Neuron (in vitro differentiated cells): ENCODE results near the gene CD52.

Experiments
- H2AFZ ChIP-seq: one replicate; pipeline ENCODE4 v1.6.1; 2013; ENCODE audit warnings: low read depth, mild to moderate bottlenecking, inconsistent platforms, low read length, moderate library complexity
- H3K27me3 ChIP-seq: one replicate; pipeline ENCODE4 v1.6.1; 2013; ENCODE audit warnings: low read length; ENCODE audit not compliant: insufficient read depth
- H3K36me3 ChIP-seq: one replicate; pipeline ENCODE4 v1.6.1; 2013; ENCODE audit warnings: low read length; ENCODE audit not compliant: insufficient read depth
- H3K4me1 ChIP-seq: one replicate; pipeline ENCODE4 v1.6.1; 2013; ENCODE audit warnings: low read length; ENCODE audit not compliant: insufficient read depth
- H3K4me3 ChIP-seq: 2 replicates; pipeline ENCODE4 v1.5.1; 2013; ENCODE audit warnings: mild to moderate bottlenecking, low read length, moderate library complexity
- H3K9me3 ChIP-seq: one replicate; pipeline ENCODE4 v1.6.1; 2013; ENCODE audit warnings: low read length

Gene CD52

GRCh38 chr1:26353210-26353859 is 35.6 kb downstream of the CD52 start:
- Histone ChIP-seq H3K27me3 (no peaks in the 10 kb centered on the region), H3K9me3 (no peaks in the 10 kb centered on the region), H2AFZ (no peak overlapping the region), H3K4me3 (no peak overlapping the region), H3K4me1 (peaks cover 21% of the 10 kb centered on the region), H3K36me3 (no peaks in the 10 kb centered on the region)

DNA sequence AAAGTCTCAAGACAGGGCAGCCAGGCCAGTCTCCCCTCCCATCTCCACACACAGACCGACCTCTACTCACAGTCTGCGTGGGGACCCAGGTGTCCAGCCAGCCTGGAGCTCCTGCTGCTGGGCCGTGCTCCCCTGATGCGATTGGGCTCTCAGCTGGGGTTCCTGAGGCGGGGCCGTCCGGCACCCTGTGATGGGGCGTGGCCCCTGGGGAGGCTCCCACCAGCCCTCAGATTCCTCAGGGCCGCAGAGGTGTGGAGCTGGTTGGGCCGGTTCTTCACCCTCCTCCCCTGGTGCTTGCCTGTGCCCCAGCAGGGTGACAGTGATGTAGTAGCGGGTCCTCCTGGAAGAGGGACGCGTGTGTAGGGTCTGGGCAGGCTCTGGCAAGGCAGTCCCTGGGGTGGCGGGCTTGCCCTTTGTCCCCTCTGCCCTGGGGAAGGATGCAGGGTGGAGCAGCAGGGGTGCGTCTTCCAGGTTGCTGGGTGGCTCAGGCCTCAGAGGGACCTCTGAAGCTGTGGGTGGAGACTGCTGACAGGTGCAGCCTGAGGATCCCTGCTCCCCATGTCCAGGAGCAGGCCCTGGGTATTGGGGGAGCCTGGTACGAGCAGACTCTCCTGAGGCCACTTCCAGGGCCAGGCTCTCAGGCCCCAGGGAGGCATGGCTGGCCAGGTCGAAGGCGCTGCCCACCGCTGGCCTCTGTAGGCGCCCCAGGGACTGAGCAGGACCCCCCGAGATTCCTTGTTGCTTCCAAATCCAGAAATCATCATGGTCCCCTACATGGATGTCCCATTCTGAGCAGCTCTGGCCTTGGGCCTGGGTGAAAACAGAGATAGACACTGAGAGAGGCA is 36.4 kb downstream of the CD52 start, which contains the start of gene CRYBG2:
TSS of gene CRYBG2 (minus strand) at position 155 of the 845 bp plus-strand sequence. CDS start 7,473 bp downstream, outside the sequence.
- Histone ChIP-seq H3K36me3 (no peaks in the 10 kb centered on the region), H3K27me3 (no peaks in the 10 kb centered on the region), H3K4me3 (no peak within 1 kb of the TSS), H2AFZ (no peak within 1 kb of the TSS), H3K9me3 (no peaks in the 10 kb centered on the region), H3K4me1 (peaks cover 21% of the 10 kb centered on the region)

DNA sequence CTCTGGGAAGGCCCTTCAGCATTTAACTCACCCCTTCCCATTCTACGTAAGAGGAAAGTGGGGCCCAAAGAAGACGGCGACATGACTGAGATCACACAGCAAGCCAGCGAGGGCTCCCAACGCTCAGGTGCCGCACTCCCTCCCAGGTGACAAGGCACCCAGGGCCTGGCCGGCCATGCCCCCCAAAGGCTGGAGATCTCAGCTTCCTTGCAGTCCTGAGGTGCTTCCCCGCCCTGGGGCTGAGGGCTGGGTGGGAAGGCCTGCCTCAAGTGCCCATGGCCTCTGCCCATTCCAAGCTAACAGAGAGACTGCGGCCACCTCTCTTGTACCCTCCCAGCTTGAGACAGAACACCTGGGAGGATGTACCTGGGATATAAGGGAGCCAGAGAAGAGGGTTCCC is 37.2 kb downstream of the CD52 start:
- Histone ChIP-seq H3K4me3 (no peak overlapping the region), H3K27me3 (no peaks in the 10 kb centered on the region), H2AFZ (no peak overlapping the region), H3K36me3 (no peaks in the 10 kb centered on the region), H3K9me3 (no peaks in the 10 kb centered on the region), H3K4me1 (peaks cover 21% of the 10 kb centered on the region)

DNA sequence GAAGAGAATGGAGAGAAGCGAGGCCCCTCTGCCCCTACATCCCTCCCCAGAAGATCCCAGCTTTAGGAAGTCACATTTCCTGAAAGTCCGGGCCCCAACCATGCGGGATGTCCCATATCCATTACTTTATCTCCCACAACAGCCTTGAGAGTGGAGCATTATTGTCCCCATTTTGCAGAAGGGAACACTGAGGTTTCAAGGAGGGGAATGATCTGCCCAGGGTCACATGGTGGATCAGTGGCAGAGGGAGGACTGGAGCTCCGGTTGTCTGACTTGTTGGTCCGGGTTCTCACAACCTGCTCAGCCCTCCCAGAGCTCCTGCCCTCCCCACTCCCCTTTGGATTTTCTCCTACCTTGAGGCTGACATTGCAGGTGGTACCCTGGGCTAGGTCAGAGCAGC is 38.3 kb downstream of the CD52 start:
- Histone ChIP-seq H3K27me3 (no peaks in the 10 kb centered on the region), H3K4me3 (no peak overlapping the region), H3K36me3 (no peaks in the 10 kb centered on the region), H3K9me3 (no peaks in the 10 kb centered on the region), H2AFZ (no peak overlapping the region), H3K4me1 (peaks cover 13% of the 10 kb centered on the region)

GRCh38 chr1:26357121-26357602 is 39.4 kb downstream of the CD52 start:
- no peaks in the 10 kb centered on the region for H3K9me3 ChIP-seq
- H3K4me1 ChIP-seq, result peaks cover 3% of the 10 kb centered on the region
- H2AFZ ChIP-seq, result no peak overlapping the region
- H3K27me3 ChIP-seq, result no peaks in the 10 kb centered on the region
- H3K4me3 ChIP-seq, result no peak overlapping the region
- no peaks in the 10 kb centered on the region for H3K36me3 ChIP-seq

DNA sequence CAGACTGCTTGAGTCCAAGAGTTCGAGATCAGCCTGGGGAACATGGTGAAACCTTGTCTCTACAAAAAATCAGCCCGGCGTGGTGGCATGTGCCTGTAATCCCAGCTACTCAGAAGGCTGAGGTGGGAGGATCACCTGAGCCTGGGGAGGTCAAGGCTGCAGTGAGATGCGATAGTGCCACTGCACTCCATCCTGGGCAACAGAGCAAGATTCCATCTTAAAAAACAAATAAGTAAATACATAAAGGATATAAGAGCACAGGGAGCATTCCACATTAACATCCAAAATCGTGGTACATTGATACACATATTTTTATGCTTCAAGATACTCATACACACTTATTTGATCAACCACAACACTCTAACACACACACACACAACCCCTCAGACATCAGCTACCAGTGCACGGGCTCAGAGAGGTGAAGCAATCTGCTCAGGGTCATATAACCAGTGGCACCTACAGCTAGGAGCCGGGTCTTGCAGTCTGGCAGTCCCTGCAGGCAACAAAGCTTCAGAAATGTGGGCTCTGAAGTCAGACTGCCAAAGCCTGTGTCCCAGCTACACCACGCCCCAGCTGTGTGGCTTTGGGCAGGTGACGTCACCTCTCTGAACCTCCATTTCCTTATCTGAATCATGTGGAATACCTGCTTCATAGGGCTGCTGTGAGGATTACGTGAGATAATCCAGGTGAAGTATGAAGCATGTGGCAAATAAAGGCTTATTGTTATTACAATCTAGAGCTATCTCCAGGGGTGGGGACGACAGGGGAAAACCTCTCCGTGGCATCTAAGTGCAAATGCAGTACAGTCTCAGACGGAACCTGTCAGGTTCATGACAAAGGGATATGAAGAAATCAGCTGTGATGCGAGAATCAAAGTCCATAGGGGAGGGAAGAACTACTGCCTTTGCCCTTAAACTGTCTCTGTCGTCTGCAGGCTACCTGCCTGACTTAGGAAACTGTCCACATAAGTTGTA is 40.9 kb downstream of the CD52 start:
- H3K4me3 ChIP-seq, result no peak overlapping the region
- H3K27me3 ChIP-seq, result no peaks in the 10 kb centered on the region
- no peaks in the 10 kb centered on the region for H3K9me3 ChIP-seq
- H3K4me1 ChIP-seq, result no peaks in the 10 kb centered on the region
- H2AFZ ChIP-seq, result no peak overlapping the region
- H3K36me3 ChIP-seq, result no peaks in the 10 kb centered on the region

DNA sequence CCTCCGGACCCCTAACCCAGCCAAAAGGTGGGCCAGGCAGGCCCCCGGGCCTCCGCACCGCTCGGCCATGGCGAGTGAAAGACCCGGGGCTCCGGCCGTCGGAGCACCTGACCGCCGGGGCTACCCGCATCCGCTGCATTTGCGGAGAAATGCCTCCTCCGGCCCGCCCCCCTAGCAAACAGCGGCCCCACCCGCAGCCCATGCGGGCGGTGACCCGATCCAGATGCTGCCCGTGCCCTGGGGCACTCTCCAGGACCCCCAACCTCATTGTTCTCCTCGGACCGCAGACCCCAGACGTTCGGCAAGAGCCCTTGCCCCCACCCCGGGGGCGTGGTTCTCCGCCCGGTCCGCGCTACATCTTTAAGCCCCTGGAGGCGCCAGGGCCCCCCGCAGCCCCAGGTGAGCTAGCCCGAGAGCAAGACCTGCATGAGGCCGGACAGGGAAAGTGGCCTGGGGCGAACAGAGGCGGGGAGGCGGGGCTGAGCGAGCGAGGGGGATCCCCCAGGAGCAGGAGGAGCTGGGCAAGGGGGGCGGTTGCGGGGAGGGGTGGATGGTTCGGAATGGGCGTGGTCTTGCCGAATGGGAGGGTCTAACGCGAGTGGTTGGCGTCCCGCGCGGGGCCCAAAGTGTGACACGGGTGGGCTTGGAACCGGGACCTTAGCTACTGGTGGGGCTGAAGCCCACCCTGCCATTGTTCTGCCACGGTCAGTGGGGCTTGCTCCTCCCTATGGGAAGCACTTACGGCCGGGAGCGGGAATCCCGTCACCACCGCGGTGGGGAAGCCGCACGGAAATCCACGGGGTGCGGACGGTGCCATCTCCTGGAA is 42.4 kb downstream of the CD52 start:
- no peaks in the 10 kb centered on the region for H3K27me3 ChIP-seq
- H3K4me1 ChIP-seq, result no peaks in the 10 kb centered on the region
- H3K4me3 ChIP-seq, result no peak overlapping the region
- H3K36me3 ChIP-seq, result no peaks in the 10 kb centered on the region
- no peaks in the 10 kb centered on the region for H3K9me3 ChIP-seq
- no peak overlapping the region for H2AFZ ChIP-seq

DNA sequence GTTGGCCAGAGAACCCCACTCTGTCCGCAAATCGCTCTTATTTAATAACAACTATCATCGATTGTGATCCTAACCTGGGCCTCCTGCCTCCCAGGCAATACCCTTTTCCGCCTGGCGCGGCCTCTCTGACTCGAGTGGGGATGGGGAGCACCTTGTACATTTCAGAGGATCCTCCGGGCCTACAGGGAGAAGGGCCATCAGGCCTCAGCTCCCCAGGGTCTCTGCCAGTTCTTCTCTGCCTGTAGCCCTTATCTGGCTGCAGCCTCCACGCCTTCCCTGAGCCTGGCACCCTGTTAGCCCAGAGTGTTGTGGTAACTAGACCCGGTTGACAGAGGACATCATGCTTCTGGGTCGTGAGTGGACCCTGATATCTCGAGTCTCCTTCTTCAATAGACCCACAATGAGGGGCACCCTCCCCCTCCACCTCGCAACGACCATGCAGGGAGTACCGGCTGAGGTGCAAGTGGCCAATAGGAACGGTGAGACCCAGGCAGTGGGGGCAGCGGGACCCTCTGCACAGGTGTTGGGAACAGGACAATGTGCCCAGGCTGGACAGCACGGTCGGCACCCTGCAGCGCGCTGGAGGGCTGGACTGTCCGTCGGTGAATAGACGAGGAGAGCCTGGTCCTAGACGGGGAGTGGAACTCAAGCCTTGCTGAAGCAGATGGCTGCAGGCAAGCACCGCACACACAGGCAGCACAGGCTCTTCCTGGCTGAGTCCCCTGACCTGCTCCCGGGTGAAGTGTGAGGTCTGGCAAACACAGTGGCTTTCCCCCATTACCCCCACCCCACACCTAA is 43.2 kb downstream of the CD52 start:
- Histone ChIP-seq H3K9me3 (no peaks in the 10 kb centered on the region), H3K4me3 (no peak overlapping the region), H3K27me3 (no peaks in the 10 kb centered on the region), H3K4me1 (no peaks in the 10 kb centered on the region), H3K36me3 (no peaks in the 10 kb centered on the region), H2AFZ (no peak overlapping the region)

DNA sequence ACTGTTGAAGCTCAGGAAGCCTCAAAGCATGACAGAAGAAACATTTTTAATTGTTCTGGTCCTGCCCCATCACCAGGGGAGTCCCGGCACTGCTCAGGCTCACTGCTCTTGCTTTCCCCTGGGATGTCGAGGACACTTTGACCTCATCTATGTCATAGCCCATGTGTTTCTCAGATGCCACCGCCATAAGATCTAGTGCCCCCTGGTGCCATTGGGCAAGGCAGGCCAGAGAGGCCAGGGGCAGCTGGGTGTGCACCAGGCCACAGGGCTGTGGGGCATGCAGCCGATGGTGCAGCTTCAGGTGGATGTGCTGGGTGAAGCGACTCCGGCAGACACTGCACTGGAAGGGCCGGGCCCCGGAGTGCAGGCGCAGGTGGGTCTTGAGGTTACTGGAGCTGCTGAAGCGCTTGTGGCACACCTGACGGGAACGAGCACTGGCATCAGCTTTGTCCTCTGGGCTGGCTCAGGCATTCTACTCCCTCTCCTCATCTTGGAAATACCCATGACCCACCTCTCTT is 43.9 kb downstream of the CD52 start:
- Histone ChIP-seq H3K4me3 (no peak overlapping the region), H3K36me3 (no peaks in the 10 kb centered on the region), H3K4me1 (no peaks in the 10 kb centered on the region), H2AFZ (no peak overlapping the region), H3K27me3 (no peaks in the 10 kb centered on the region), H3K9me3 (no peaks in the 10 kb centered on the region)

DNA sequence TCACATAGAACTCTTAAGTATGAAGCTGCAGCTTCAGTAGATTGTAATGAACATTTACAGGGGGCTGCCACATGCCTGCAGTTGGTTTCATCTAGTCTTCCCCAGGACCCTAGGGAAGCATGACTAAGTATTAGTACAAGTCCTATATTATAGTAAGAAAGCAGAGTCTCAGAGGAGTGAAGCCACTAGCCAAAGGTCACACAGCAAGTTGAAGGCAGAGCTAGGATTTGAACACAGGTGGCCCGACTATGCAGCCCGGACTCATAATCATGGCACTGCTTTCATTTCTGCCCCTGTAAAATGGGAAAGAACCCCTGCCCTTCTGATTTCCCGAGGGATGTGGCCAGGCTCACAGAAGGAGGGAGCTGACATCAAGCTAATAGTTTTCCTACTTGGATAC is 44.6 kb downstream of the CD52 start:
- Histone ChIP-seq H3K27me3 (no peaks in the 10 kb centered on the region), H3K36me3 (no peaks in the 10 kb centered on the region), H2AFZ (no peak overlapping the region), H3K9me3 (no peaks in the 10 kb centered on the region), H3K4me3 (no peak overlapping the region), H3K4me1 (no peaks in the 10 kb centered on the region)

GRCh38 chr1:26363549-26364448 is 46.0 kb downstream of the CD52 start:
- Histone ChIP-seq H3K4me3 (no peak overlapping the region), H3K27me3 (no peaks in the 10 kb centered on the region), H2AFZ (no peak overlapping the region), H3K4me1 (no peaks in the 10 kb centered on the region), H3K9me3 (no peaks in the 10 kb centered on the region), H3K36me3 (no peaks in the 10 kb centered on the region)
